ENCODE measurements around the gene MPIG6B.
A peak's percentile ranks its signal among the peaks of the same experiment; 100 is the strongest.

Gene MPIG6B

GRCh38 chr6:31723245-31723979 lies at the start of gene MPIG6B:
TSS of gene MPIG6B (plus strand) at chr6:31723373. CDS start at chr6:31723384, 11 bp downstream.
- DNase-seq: no peak

GRCh38 chr6:31676322-31676903 lies 46.8 kb upstream of the MPIG6B start:
- DNase-seq: no peak

GRCh38 chr6:31676904-31677303 lies 46.3 kb upstream of the MPIG6B start:
- no peak for DNase-seq

GRCh38 chr6:31677955-31678354 lies 45.2 kb upstream of the MPIG6B start:
- no peak for DNase-seq

GRCh38 chr6:31680226-31681134 lies 42.7 kb upstream of the MPIG6B start, which contains the start of gene LY6G5C:
TSS of gene LY6G5C (minus strand) at chr6:31681067. CDS start at chr6:31680373, 694 bp downstream.
- DNase-seq: peak; percentile 90

- peak; percentile 46 for DNase-seq
Measured at GRCh38 chr6:31681135-31681671, 42.0 kb upstream of the MPIG6B start.

GRCh38 chr6:31683591-31683990 lies 39.6 kb upstream of the MPIG6B start:
- no peak for DNase-seq

GRCh38 chr6:31686483-31686882 lies 36.7 kb upstream of the MPIG6B start:
- DNase-seq: no peak

- no peak for DNase-seq
Measured at GRCh38 chr6:31687321-31687720, 35.9 kb upstream of the MPIG6B start.

- no peak for DNase-seq
Measured at GRCh38 chr6:31687860-31688693, 35.1 kb upstream of the MPIG6B start.

- no peak for DNase-seq
Measured at GRCh38 chr6:31689249-31690110, 33.7 kb upstream of the MPIG6B start.

- DNase-seq: peak; percentile 71
Measured at GRCh38 chr6:31690231-31691077, 32.7 kb upstream of the MPIG6B start.

GRCh38 chr6:31691078-31691463 lies 32.1 kb upstream of the MPIG6B start:
- DNase-seq: no peak

- no peak for DNase-seq
Measured at GRCh38 chr6:31691564-31692108, 31.5 kb upstream of the MPIG6B start.

- DNase-seq: no peak
Measured at GRCh38 chr6:31692353-31692752, 30.8 kb upstream of the MPIG6B start.

- no peak for DNase-seq
Measured at GRCh38 chr6:31692886-31693285, 30.3 kb upstream of the MPIG6B start.

GRCh38 chr6:31693535-31693934 lies 29.6 kb upstream of the MPIG6B start:
- DNase-seq: no peak

GRCh38 chr6:31697555-31697954 lies 25.6 kb upstream of the MPIG6B start:
- DNase-seq: no peak

GRCh38 chr6:31700740-31701401 lies 22.3 kb upstream of the MPIG6B start:
- no peak for DNase-seq
